Measurements from ENCODE around the gene EPN3.

DNA sequence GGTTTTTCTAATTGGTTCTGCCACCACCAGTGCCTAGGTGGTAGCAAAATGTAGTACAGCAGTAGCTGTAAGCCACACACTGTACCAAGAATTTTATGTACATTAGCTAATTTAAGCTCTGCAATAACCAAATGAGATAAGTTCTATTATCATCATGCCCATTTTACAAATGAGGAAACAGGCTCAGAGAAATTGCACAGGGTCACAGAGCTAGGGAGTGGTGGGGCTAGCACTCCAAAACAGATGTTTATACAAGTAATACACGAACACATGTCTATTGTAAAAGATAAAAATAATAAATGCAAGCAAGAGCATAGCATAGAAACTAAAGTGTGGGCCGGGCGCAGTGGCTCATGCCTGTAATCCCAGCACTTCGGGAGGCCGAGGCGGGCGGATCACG is 40.3 kb upstream of the EPN3 start:
- TF ChIP-seq, protein P1, sequence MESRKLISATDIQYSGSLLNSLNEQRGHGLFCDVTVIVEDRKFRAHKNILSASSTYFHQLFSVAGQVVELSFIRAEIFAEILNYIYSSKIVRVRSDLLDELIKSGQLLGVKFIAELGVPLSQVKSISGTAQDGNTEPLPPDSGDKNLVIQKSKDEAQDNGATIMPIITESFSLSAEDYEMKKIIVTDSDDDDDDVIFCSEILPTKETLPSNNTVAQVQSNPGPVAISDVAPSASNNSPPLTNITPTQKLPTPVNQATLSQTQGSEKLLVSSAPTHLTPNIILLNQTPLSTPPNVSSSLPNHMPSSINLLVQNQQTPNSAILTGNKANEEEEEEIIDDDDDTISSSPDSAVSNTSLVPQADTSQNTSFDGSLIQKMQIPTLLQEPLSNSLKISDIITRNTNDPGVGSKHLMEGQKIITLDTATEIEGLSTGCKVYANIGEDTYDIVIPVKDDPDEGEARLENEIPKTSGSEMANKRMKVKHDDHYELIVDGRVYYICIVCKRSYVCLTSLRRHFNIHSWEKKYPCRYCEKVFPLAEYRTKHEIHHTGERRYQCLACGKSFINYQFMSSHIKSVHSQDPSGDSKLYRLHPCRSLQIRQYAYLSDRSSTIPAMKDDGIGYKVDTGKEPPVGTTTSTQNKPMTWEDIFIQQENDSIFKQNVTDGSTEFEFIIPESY (IDR thresholded peaks at IDR 0.05; ENCODE audit: extremely low read depth, insufficient replicate concordance, low read length), result no peak
- TF ChIP-seq ZNF274 (IDR thresholded peaks at IDR 0.05; ENCODE audit: low read depth, low read length), result no peak
